Activated CD4-positive, alpha-beta T cell treated with anti-CD3 and anti-CD28 coated beads, Interleukin-2, amount 50 U/mL, for 24 hours (primary cell): ENCODE measurements around the gene SLC12A1.
A peak's percentile ranks its signal among the peaks of the same experiment; 100 is the strongest.
"Not testable (repeated sequence)": the region's sequence is repeated elsewhere in the genome, so short reads cannot be mapped to it uniquely, and the experiment has no call there.

Experiments used
- DNase-seq, 2 donors: peaks; one replicate each; pipeline ENCODE4 v3.0.0-alpha.2; 2020; ENCODE audit warnings: low read depth in 1 of 2, low spot score in 1 of 2

SLC12A1 gene

DNA sequence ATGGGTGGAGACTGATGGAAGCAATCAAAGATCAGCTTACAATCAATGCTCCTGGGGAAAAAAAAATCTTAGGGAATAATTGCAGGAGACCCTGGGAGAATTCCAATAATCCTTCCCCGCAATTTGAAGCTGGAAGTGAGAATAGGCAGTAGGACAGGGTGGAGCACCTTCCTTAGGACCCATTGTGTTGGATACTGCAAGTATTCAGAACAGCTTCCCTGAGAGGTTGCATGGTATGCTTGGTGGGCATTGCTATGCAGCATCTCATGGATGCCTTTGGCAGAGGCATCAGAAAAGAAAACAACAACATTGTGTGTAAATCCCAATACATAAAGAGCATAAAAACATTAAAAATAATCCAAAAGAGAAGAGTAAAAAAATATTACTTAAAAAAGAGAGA, 100.5 kb downstream of the SLC12A1 start:
- DNase-seq: no peak

DNA sequence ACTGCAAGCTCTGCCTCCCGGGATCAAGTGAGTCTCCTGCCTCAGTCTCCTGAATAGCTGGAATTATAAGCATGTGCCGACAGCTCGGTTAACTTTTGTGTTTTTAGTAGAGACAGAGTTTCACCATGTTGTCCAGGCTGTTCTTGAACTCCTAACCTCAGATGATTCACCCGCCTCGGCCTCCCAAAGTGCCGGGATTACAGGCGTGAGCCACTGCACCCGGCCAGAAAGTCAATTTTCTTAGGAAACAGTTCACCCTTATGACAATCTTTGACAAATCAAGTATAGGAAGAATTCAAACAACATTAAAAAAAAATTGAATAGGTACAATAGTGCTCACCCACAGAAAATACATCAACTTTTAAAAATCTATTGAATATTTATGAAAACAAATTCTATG, 101.5 kb downstream of the SLC12A1 start:
- no peak for DNase-seq

DNA sequence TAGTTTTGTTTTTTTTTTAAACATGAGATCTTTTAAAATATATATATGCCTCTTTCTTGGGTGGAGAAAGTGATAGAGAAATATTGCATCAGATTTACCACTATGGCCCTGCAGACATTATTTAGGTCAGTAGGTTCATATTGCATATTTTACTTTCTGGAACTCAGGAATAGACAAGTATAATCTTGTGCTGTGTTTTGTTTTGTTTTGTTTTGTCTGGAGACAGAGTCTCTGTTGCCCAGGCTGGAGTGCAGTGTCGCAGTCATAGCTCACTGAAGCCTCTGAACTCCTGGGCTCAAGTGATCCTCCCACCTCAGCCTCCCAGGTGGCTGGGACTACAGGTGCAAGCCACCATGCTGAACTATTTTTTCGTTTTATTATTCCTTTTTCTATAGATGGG, 103.6 kb downstream of the SLC12A1 start:
- DNase-seq: no peak

DNA sequence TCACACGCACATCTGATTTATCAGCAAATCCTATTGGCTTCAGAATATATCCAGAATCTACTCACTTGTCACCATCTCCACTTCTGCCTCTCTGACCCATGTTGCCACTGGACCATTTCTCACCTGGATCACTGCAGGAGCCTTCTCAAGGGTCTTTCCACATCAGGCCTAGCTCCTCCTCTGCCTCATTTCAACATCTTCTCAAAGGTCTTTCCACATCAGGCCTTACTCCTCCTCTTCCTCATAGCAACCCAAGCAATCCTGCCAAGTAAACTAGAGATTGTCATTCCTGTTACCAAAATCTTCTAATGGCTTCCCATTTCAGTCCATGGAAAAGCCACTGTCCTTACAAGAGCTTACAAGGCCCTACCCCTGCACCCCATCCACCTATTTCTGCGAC, 107.1 kb downstream of the SLC12A1 start:
- no peak for DNase-seq

DNA sequence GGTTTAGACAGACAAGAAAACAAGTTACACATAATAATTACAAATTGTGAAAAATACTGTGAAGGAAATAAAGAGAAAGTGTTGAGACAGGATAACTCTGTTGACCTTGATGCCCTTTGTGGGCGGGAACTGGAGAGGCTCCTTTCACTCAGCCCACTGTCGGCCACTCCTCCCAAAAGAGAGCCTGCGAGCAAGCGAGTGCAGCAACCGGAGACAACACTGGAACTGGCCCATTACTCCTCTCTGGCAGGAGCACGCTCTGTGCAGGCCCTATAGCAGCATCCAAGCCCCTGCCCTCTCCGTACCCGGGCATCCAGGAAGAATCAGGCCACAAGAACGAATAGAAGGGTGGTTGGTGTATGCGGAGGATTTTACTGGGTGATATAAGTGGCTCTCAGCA, 108.9 kb downstream of the SLC12A1 start:
- DNase-seq: no peak

DNA sequence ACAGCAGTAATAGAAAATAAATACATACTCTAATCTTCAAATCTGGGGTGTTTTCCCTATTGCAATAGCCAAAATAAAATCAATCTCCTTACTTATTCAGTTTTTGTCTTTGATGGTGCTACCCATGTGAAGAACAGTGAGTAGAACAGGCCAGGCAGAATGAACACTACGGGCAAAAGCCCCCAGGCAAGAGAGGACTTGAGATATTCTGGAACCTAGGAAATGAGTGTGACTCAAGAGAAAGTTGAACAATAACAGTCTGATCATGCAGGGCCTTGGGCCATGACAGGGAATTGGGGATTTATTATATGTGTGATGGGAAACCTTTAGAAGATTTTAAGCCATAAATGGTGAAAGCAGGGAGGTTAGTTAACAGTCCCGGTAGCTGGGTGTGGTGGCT, 111.1 kb downstream of the SLC12A1 start:
- no peak for DNase-seq

DNA sequence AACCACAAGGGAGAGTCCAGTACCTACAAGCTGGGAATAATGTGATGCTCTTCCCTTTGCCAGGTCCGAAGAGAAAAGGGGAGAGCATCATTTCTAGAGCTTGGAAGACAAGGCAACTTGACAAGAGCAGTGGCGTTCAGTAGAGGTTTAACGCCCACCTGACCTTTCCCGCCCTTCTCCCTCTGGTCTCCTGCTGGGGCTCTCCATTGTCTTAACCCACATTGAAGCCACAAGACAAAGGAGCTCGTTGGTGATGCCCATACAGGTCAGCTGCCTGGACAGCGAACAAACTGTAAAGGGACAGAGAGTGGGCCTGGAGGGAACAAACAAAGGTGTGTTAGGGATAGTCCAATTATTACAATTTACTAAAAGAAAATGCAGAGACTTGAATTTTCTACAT, 112.0 kb downstream of the SLC12A1 start:
- no peak for DNase-seq

DNA sequence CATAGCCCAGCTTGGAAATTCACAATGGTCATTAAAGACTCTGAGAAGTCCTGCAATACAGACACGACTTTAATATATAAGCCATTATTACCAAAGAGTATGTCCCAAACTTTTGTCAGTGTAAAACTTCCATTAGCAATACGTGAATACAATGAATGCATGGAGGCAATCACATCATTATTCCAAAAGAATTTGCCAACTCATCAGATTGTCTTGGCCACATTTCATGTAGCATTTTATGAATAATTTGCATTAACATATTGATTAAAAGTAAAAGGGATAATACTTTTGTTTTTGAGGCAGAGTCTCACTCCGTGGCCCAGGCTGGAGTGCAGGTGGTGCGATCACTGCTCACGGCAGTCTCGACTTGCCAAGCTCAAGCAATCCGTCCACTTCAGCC, 117.2 kb downstream of the SLC12A1 start:
- no peak for DNase-seq

DNA sequence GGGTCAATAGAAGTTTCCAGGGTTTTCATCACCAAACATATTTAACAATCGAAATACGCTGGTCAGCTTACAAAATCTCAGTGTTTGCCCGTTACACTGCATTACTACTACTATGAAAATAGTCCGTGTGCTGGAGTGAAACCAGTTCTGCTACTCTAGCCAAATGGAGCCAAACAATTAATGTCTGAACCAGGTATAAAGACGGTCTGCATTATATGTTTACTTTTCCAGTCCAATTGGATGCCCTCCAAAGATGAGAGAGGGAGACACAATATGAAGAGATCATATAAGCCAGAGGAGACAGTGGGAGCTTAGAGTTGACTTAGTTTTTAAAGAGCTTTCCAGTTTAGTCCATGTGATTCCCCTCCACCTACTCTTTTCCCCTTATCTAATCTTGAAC, 118.8 kb downstream of the SLC12A1 start:
- no peak for DNase-seq

DNA sequence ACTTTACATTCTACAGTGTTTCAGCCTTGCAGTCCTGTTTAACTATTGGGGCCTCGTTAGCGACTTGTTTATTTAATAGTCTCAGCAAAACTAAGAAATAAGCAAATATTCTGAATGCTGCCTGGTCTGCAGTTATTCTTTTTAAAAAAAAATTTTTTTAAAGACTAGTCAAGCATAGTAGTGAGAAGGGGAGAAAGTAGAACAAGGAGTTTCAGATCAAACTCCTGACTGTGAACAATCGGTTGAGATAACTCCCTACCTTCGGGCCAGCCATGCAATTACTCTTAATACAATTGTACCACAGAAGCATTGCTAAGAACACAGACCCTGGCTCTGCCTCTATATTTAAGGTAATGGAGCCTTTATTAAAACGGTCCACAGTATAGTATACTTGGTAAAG, 119.3 kb downstream of the SLC12A1 start:
- no peak for DNase-seq

DNA sequence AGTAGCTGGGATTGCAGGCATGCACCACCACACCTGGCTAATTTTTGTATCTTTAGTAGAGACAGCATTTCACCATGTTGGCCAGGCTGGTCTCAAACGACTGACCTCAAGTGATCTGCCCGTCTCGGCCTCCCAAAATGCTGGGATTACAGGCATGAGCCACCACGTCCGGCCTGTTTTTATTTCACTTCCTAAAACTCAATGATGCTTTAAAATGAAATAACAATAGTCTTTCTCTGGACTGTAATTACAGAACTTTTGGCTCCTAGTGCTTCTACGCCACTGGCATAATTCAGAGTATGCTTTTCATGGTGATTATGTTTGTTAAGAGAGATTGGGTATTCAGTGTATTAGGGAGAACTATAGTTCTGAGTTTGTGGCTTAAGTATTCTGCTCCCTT, 120.1 kb downstream of the SLC12A1 start:
- DNase-seq: not testable (repeated sequence)

DNA sequence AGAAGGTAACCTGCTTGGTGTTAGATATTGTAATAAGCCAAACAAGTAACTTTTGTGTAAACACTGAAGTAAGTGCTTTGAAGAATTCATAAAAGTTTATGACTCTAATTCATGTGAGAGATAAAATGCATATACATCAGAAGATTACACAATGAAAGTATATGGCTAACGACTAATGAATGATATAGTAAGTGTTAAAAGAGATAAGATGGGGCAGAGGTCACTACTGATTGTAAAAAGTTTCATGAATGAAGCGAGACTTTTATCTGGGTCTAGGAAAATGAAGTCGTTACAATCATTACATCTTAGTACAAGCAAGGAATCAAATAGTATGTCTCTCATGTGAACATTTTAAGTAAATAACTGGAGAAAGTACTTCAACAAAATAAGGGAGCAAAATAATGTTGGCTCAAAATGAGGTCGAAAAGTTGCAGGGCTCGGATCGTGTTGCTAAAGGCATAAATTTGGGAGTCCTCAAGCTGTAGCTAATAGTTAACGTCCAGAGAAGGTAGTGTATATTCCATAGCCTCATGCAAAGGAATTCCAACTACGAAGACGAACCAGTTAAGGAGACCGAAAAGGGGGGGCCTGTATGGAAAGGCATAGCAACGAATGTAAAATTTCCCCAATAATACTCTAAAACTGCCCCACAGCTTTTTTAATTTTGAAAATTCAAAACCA, 124.1 kb downstream of the SLC12A1 start:
- no peak for DNase-seq

DNA sequence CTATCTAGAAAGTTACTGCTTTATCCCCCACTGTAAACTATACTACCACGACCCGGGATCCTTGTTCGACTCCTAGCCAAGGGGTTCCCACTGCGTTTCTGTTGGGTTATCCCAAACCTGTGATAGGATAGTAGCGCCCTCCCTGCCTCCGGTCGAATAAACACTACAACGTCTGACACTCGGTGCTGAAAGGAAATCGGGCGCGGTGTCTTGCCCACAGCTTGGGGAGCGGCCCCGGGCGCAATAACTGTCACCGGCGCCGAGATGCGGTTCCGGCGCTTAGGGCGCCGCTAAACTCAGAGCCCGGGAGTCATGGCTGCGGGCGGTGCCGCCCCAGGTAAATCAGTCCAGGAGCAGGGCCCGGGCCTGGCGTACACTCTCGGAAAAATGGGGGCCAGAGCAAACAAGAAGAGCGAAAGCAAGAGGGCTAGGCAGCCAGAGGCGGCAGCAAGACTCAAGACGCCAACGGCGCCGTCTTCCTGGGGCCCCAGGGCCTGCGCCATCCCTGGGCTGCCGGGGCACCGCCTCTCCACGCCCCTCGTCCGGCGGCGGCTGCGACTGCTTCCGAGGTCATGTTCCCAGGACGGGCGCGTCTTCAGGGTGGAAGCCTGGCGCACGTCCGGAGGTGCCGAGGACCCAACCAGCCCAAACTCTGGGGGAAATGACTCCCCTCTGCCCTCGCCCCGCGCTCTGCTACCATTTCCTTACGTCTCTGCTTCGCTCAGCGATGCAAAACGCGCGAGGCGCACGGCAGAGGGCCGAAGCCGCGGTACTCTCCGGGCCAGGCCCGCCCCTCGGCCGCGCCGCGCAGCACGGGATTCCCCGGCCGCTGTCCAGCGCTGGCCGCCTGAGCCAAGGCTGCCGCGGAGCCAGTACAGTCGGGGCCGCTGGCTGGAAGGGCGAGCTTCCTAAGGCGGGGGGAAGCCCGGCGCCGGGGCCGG, 125.0 kb downstream of the SLC12A1 start, which contains the start of gene DUT:
Gene DUT (plus strand): TSS at position 575 of the 941 bp plus-strand sequence. CDS start 87 bp downstream, at position 662.
- peak; percentile 69 to 79 for DNase-seq

DNA sequence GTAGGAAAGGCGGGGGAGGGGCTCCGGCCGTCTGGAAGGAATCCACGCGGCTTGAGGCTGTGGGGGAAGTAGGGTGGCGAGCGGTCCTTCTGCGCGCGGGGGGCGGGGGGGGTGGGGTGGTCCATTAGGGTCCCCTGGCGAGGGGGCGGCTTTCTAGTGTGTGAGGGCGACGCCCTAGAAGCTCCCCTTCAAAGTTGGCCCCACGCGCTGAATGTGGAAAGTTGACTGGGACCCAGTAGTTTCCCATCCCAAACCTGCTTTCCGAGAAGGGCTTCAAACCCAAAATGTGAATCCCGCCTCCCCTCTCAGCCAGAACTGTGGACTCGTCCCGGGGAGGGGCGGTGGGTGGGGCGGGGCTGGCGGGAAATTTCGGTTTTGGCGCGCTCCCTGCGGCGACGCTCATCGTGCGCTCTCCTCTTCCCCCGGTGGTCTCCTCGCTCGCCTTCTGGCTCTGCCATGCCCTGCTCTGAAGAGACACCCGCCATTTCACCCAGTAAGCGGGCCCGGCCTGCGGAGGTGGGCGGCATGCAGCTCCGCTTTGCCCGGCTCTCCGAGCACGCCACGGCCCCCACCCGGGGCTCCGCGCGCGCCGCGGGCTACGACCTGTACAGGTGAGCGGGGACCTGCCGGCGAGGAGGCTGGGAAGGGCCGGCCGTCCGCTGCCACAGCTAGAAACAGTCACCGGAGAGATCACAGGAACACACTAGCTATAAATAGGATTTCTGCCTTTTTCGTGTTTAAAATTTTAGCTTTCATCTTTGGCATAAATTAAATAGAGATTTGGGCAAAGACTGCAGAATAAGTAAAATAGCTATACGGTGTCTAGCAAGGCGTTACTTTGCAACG, 125.9 kb downstream of the SLC12A1 start:
- peak; percentile 73 to 74 for DNase-seq

DNA sequence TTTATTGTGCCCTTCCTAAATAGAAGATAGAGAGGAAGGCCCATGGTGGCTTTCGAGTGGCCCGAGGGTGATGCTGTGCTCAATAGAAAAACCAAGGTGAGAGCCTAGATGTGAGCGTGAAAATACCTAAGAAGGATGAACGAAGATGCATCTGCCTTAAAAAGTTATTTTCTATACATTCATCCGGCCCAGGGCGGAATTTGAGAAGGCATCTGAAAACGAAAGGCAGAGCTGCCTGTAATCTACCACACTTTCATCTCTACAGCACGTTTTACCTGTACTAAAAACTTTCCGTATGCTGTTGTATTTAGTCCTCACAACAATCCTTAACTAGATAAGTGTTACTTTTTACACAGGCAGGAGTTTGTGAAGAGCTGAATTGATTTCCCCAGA, 126.5 kb downstream of the SLC12A1 start:
- DNase-seq: no peak

DNA sequence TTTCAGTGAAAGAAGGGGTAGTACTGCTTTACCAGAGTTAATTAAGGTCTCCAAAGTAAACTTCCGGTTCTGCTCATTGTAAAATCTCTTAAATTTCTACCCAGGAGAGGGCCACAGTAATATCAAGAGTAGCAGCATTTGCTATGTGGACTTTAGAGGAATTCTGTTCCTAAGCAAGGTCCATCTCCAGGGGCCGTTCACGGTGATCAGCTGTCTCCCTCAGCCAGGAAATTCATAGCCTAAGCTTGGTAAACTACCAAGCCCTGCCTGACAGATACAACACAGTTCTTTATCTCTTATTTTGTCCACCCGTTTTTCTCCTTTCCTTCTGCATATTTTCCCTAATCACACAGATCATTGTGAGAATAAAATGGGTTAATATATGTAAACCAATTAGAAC, 127.4 kb downstream of the SLC12A1 start:
- no peak for DNase-seq

DNA sequence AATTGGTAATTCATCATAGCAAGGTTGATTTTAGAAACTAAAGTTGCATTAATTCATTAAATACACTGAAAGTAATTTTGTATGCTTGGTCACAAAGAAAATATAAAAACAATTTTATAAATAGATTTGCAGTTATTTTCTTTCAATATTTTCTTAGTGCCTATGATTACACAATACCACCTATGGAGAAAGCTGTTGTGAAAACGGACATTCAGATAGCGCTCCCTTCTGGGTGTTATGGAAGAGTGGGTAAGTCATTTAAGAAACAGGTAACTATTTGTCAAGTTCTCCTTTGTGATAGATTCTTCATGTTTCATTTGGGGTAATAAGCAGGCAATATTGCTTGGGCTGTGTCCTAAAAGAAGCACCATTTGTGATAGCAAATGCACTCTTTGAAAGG, 128.2 kb downstream of the SLC12A1 start:
- DNase-seq: no peak

DNA sequence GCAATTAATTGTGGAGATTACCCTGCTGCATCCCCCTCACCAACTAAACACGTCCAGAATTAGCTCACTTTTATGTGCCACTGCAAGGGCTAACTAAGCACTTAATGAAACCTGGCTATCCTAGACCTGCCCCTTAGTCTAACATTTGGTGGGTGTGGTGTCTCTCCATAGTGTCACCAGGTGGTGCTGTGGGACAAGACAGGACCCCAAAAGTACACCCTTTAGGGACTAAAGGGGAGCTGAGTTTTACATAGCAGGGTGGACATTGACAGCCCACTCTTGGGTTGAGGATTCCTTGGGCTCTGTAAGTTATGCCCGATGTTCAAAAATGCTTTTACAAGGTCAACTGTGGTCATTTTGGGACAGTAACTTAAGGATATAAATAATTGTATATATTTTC, 130.8 kb downstream of the SLC12A1 start:
- no peak for DNase-seq

DNA sequence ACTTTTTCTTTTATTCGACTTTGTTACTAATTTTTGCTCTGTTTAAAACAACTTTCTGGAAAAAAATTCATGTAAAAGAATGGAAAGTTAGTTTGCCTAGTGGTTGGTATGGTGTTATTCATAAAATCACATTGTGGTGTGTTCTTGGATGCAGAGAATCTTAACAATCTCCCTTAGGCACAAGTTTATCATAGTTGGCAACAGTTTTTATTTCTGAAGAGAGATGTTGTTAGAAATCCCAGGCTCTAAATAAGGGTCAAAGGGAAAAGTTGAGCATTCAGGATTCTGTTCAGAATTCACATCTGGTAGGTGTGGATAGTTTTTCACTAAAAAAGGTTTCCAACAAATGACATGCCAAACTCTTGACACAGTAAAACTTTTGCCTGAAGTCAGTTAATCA, 131.5 kb downstream of the SLC12A1 start:
- DNase-seq: no peak

DNA sequence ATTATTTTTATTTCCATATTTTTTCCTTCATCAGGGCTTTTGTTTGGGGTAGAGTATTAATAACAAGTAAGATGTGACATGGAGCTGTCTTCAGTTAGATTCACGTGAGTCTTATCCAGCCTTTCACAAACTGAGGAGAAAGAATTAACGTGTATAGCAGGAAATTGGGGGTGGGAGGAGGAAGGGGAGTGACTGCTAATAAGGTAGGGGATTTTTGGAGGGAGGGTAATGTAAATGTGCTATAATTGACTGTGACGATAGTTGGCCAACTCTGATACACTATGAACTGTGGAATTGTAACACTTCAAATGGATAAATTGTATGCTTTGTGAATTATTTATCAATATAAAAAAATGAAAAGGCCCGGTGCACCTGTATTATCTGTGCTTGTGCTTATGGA, 134.0 kb downstream of the SLC12A1 start:
- no peak for DNase-seq

DNA sequence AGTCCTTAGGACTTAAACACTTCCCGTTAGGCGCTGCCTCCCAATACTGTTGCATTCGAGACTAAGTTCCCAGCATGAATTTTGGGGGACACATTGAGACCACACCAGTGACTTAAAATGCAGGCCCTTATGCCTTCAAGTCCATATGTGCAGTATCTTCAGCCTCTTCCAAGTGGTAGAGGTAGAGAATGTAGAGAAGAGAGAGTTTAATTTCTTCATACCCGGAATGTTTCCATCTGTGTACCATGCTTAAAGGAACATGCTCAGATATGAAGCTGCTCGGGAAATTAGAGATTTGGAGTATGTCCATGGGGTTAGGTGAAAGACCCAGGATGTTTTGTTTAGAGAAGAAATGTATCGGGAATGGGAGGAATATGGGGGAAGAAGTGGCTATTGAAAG, 137.8 kb downstream of the SLC12A1 start:
- DNase-seq: no peak

DNA sequence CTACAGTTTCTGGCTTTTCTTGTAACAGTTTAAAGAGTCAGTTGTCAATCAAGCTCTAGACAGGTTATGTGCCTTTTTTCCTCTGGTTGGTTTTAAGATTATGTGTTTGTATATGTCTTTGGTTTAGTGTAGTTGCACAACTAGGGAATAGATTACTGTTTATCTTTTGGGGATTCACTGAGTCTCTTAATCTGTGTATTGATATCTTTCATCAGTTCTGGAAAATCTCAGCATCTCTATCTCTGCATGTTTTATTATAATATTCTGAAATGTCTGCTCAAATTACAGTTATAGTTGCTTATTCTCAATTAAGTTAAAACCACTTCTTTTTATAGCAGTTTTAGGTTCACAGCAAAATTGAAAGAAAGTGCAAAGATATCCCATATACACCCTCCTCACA, 139.4 kb downstream of the SLC12A1 start:
- no peak for DNase-seq
